Activated CD4-positive, alpha-beta T cell treated with anti-CD3 and anti-CD28 coated beads, Interleukin-2, amount 50 U/mL, for 1 hour (primary cell): ENCODE measurements around the gene METTL6.
"Not testable (repeated sequence)": the region's sequence is repeated elsewhere in the genome, so short reads cannot be mapped to it uniquely, and the experiment has no call there.

Experiments
- DNase-seq: peaks from one replicate; pipeline ENCODE4 v3.0.0-alpha.2; 2020

The METTL6 gene

GRCh38 chr3:15450438-15451215 lies 23.3 kb upstream of the METTL6 start:
- no peak for DNase-seq

DNA sequence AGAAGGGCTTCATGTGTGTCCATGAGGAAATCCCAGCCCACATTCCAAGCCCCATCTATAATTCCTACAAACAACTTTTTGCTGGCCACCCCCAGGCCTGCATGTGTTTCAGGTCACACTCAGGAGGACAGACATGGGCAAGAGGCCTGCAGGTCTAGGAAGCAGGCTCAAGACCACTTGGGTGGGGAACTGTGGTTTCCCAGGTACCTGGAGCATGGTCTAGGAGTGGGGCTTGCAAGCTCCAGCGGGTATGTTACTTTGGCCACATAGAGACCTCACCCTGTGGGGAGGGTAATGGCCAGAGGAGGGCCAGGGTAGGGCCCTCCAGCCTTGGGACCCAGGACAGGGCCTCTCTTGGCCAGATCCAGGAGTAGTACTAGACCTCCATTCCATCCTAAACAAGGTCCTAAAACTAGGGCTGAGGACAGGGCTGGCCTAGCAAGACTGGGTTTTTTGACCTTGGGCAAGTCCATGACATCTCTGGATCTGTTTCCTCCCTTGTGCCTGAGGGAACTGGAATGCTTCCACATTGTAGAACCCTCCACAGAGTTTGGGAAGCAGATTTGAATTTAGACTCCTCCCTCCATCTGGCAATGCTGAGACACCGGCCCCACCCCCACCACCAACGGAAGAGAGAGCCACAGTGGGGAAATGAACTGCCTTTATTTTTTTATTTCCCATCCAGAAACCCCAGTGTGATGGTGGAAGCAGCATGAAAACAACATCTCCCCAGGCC lies 22.3 kb upstream of the METTL6 start:
- no peak for DNase-seq

- no peak for DNase-seq
These were observed 16.6 kb upstream of the METTL6 start for GRCh38 chr3:15443826-15444524.

- DNase-seq: no peak
These were observed 13.5 kb upstream of the METTL6 start for GRCh38 chr3:15440891-15441290.

GRCh38 chr3:15439476-15439875 lies 12.1 kb upstream of the METTL6 start:
- DNase-seq: no peak

DNA sequence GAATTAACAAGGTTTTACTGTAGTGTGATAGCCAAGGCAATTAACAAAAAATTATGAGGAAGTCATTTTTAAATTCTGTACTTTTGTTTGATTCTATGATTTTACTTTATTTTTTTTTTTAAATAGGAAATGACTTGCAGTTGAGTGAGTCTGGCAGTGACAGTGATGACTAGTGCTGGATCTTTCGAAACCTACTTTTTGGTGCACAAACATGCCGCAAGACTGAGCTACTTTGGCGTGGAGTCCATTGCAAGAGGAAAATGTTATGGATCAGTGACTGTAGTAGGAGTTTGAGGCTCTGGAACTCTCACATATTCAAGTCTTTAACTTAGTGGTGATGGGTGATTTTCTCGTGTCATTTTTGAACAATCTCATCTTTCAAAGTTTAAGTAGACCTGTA lies 11.6 kb upstream of the METTL6 start:
- no peak for DNase-seq

GRCh38 chr3:15436246-15436645 lies 8.9 kb upstream of the METTL6 start:
- no peak for DNase-seq

DNA sequence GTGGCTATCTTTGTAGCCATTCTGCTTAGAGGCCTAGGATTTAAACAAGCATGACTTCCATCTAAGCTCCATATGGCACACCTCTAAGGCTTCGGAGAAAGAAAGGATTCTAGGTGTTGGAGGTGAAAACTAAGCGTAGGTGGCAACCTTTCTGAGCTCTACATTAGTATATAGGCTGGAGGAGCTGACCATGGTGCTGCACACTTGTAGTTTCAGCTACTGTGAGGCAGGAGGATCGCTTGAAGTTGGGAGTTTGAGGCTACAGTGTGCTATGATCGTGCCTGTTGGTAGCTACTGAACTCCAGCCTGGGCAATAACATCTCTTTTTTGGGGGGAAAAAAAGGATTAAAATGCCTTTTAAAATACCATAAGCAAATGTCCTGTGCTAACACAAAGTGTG lies 7.4 kb upstream of the METTL6 start:
- no peak for DNase-seq

GRCh38 chr3:15433531-15433930 lies 6.2 kb upstream of the METTL6 start:
- no peak for DNase-seq

DNA sequence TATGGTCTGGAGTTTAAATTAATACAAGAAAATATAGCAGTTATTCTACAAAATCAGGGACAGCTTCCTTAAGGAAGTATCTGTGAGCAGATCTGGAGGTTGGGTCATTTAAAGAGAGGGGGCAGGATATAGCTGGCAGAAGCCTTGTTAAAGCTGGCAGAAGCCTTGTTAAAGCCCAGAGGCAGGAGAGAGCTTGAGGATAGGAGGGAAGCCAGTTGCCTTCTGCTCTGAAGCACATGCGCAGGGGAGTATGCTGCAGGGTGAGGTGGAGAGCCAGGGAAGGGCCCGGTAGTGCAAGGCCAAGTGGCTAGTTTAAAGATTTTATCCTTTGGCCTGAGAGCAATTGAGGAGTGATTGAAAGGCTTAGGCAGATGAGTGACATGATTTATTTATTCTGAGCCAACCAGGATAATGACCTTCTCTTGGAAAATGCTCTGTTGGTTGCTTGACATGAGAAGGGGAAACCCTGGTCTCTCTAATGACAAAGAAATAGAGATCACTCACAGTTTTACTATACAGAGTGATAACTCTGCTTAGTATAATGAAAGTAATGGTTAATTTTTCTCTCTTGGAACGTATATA lies 4.0 kb upstream of the METTL6 start:
- DNase-seq: no peak

GRCh38 chr3:15430624-15431023 lies 3.3 kb upstream of the METTL6 start:
- DNase-seq: no peak

- no peak for DNase-seq
These were observed 1.7 kb upstream of the METTL6 start for GRCh38 chr3:15429080-15429479.

- no peak for DNase-seq
These were observed 1.2 kb upstream of the METTL6 start for GRCh38 chr3:15428539-15428938.

GRCh38 chr3:15427981-15428380 lies 637 bp upstream of the METTL6 start:
- no peak for DNase-seq

- no peak for DNase-seq
These were observed 695 bp downstream of the METTL6 start for GRCh38 chr3:15426579-15427118.

DNA sequence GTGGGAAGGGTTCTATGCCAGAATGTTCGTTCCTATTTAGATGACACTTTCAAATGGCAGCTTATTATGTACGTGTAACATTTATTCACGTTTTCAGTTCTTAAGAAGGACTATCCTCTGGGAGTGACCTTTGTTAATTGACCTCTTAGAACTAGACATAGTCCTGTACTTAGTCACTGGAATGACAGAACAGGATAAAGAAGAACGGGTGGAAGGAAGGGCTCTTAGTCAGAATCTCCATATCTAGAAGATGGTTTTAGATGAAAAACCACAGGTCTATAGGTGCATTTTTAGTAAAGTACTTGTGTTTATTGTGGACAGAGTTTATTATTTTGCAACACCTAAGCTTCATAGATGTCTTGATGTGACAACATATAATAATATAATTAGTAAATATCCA lies 6.5 kb downstream of the METTL6 start:
- DNase-seq: no peak

GRCh38 chr3:15410966-15411365 lies 16.4 kb downstream of the METTL6 start:
- not testable (repeated sequence) for DNase-seq

GRCh38 chr3:15409774-15410173 lies 17.6 kb downstream of the METTL6 start:
- no peak for DNase-seq

DNA sequence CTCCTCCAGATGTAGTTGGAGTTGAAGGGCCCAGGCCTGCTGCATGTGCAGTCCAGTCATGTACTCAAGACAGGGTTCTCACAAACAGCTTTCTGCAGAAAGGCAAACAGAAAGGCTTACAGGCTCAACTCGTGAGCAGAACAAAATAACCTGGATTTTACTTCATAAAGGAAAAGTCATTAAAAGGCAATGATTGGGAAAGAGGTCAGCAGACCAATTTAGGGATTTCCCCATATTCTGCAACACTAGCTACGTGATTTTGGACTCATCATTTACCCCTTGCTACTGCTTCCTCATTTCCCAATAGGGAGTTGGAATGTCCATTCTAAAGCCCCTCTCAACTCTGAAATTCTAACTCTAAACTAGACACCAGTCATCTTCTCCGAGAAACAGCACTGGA lies 18.1 kb downstream of the METTL6 start:
- DNase-seq: no peak

DNA sequence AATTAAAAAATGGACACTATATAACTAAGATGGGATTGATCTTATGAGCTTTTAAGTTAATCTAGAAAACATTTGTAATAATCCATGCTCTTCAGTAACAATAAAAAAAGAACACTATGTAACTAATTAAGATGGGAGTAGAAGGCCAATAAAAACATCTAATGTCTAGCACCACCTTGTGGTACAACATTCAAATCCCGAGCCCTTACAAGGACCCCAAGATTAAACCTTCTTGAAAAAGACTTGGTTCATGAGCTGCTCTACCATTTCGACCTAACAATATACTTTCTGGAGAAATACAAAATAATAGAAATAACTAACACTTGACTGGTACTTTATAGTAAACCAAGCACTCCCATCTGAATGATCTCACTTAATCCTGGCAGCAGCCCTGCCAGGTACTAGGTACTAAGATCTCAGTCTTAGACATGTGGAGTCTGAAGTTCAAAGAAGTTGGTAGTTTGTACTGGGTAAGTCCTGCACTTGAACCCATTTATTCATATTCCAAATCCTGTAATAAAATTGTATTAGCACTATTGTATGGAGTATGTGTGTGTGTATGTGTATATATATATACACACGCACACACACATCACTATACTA lies 21.8 kb downstream of the METTL6 start:
- no peak for DNase-seq

GRCh38 chr3:15404767-15405166 lies 22.6 kb downstream of the METTL6 start:
- no peak for DNase-seq

GRCh38 chr3:15403965-15404364 lies 23.4 kb downstream of the METTL6 start:
- no peak for DNase-seq

GRCh38 chr3:15403495-15403894 lies 23.8 kb downstream of the METTL6 start:
- no peak for DNase-seq
